ENCODE results near the gene ZDHHC18.

The ZDHHC18 gene

DNA sequence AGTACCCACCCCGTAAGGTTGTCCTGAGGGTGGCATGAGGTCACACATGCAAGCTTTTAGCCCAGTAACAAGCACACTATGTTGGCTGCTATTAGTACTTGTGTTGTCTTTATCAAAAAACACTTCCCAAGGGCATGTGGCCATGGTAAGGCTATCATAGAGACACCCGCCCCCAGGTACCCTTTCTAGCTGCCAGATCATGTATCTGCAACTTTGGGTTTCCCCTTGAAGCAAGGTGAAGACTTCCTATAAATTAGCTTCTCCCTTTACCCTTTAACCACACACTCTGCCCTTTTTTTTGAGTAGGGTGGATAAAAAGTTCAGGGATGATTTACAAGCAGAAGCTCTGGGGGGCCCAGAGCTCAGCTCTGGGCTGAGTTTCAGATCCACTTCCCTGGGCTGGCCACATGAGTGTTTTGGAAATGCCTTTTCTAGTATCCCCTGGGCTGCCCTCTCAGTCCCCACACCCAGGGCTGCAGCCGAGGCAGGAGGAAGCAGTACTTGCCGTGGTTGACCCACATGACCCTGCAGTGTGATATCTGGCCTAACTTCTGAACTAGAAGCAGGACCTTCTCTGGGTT lies 2.0 kb downstream of the ZDHHC18 start:
- Histone ChIP-seq H3K4me1 (ENCODE audit: low read length) (peaks cover 44% of the 10 kb centered on the region), H3K79me2 (ENCODE audit: low read length) (peaks cover 65% of the 10 kb centered on the region), H3K4me2 (ENCODE audit: low read depth, low read length) (peak overlapping the region; percentile 56), H3K4me3 (ENCODE audit: low read length) (peak overlapping the region; percentile 43; the same call in 1 of the 2 replicates), H4K20me1 (ENCODE audit: insufficient read depth, low read length) (no peaks in the 10 kb centered on the region), H3K9ac (ENCODE audit: low read length) (no peak overlapping the region; the same call in 1 of the 2 replicates), H3K9me3 (replicated peaks; ENCODE audit: insufficient read depth, low read length) (no peaks in the 10 kb centered on the region), H2AFZ (ENCODE audit: low read length) (no peak overlapping the region), H3K9me2 (replicated peaks; ENCODE audit: insufficient read depth, low read length) (no peaks in the 10 kb centered on the region), H3K27ac (ENCODE audit: low read length) (peak overlapping the region; percentile 33; the same call in 1 of the 2 replicates), H3K27me3 (replicated peaks; ENCODE audit: insufficient read depth, low read length) (no peaks in the 10 kb centered on the region), H3K36me3 (replicated peaks; ENCODE audit: insufficient read depth, low read length) (no peaks in the 10 kb centered on the region), H3F3A (ENCODE audit: insufficient read depth, low read length) (peaks cover 23% of the 10 kb centered on the region)
- no peak for TF ChIP-seq EZH2 (optimal IDR thresholded peaks at IDR 0.05; ENCODE audit: low read depth, low read length)
- no peak for TF ChIP-seq EZH2phosphoT487 (IDR thresholded peaks at IDR 0.05; ENCODE audit: low read length)
- TF ChIP-seq, protein P1, sequence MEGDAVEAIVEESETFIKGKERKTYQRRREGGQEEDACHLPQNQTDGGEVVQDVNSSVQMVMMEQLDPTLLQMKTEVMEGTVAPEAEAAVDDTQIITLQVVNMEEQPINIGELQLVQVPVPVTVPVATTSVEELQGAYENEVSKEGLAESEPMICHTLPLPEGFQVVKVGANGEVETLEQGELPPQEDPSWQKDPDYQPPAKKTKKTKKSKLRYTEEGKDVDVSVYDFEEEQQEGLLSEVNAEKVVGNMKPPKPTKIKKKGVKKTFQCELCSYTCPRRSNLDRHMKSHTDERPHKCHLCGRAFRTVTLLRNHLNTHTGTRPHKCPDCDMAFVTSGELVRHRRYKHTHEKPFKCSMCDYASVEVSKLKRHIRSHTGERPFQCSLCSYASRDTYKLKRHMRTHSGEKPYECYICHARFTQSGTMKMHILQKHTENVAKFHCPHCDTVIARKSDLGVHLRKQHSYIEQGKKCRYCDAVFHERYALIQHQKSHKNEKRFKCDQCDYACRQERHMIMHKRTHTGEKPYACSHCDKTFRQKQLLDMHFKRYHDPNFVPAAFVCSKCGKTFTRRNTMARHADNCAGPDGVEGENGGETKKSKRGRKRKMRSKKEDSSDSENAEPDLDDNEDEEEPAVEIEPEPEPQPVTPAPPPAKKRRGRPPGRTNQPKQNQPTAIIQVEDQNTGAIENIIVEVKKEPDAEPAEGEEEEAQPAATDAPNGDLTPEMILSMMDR (IDR thresholded peaks at IDR 0.05; ENCODE audit: low read length) = no peak
- no peak for DNase-seq

DNA sequence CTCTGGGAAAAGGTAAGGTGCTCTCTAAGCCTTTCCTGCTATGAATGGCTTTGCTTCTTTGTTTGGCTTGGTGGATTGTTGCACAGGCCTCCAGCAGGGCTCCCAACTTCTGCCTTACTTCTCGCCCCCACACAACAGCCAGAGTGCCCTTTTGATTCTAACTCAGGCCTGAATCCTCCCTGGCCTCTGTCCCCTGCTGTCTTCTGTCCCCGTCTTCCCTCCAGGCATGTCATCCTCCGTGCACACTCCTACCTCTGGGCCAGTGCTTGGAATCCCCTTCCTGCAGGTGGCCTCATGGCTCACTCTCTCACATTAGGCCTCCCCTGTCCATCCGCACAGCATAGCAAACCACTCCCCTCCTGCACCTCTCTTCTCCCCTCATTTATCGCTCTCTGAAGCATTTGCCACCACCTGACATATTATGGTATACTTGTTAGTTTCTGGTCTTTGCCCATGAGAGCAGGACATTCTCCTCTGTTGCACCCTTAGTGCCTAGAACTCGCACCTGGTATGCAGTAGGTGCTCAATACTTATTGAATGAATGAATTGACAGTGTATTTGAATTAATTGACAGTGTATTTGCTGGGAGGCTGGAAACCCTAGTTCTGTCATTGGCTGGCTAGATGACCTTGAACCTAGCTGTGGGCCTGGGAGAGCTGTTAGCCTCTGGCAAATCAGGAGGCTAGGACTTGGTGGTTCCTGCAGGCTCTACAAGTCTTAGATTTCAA lies 2.9 kb downstream of the ZDHHC18 start:
- Histone ChIP-seq H3K4me3 (ENCODE audit: low read length) (no peak overlapping the region), H3K4me1 (ENCODE audit: low read length) (peaks cover 50% of the 10 kb centered on the region), H3F3A (ENCODE audit: insufficient read depth, low read length) (peaks cover 29% of the 10 kb centered on the region), H3K4me2 (ENCODE audit: low read depth, low read length) (peak overlapping the region; percentile 56), H3K9me3 (replicated peaks; ENCODE audit: insufficient read depth, low read length) (no peaks in the 10 kb centered on the region), H3K9me2 (replicated peaks; ENCODE audit: insufficient read depth, low read length) (no peaks in the 10 kb centered on the region), H4K20me1 (ENCODE audit: insufficient read depth, low read length) (no peaks in the 10 kb centered on the region), H3K9ac (ENCODE audit: low read length) (no peak overlapping the region; the same call in 1 of the 2 replicates), H2AFZ (ENCODE audit: low read length) (no peak overlapping the region), H3K27me3 (replicated peaks; ENCODE audit: insufficient read depth, low read length) (no peaks in the 10 kb centered on the region), H3K27ac (ENCODE audit: low read length) (peak overlapping the region; percentile 33; the same call in 1 of the 2 replicates), H3K79me2 (ENCODE audit: low read length) (peaks cover 69% of the 10 kb centered on the region), H3K36me3 (replicated peaks; ENCODE audit: insufficient read depth, low read length) (no peaks in the 10 kb centered on the region)
- no peak for DNase-seq
- TF ChIP-seq, protein P1 (IDR thresholded peaks at IDR 0.05; ENCODE audit: low read length) = no peak
- no peak for TF ChIP-seq EZH2 (optimal IDR thresholded peaks at IDR 0.05; ENCODE audit: low read depth, low read length)

DNA sequence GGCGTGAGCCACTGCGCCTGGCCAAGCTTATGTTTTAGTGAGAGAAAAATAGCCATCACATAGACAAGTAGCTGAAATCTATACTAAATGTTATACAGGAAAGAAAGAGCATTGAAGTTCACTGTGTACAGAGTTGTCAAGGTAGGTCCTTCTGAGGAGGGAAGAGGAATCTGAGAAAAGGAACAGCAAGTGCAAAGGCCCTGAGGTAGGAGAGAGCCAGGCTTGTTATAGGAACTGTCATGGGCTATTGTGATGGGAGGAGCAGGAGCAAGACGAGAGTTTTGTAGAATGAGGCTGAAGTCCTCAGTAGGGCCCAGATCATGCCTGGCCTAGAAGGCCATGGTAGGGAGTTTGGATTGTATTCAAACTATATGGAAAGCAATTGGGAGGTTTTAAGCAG lies 4.6 kb downstream of the ZDHHC18 start:
- H3K27me3 ChIP-seq (replicated peaks; ENCODE audit: insufficient read depth, low read length) = no peaks in the 10 kb centered on the region
- no peak for DNase-seq
- H3K4me3 ChIP-seq (ENCODE audit: low read length) = no peak overlapping the region
- H3K9me2 ChIP-seq (replicated peaks; ENCODE audit: insufficient read depth, low read length) = no peaks in the 10 kb centered on the region
- H3K9ac ChIP-seq (ENCODE audit: low read length) = no peak overlapping the region
- no peaks in the 10 kb centered on the region for H3K36me3 ChIP-seq (replicated peaks; ENCODE audit: insufficient read depth, low read length)
- TF ChIP-seq EZH2phosphoT487 (IDR thresholded peaks at IDR 0.05; ENCODE audit: low read length) (no peak), EZH2 (optimal IDR thresholded peaks at IDR 0.05; ENCODE audit: low read depth, low read length) (no peak)
- TF ChIP-seq, protein P1 (IDR thresholded peaks at IDR 0.05; ENCODE audit: low read length) = no peak
- no peak overlapping the region for H3K27ac ChIP-seq (ENCODE audit: low read length)
- no peaks in the 10 kb centered on the region for H3K9me3 ChIP-seq (replicated peaks; ENCODE audit: insufficient read depth, low read length)
- H3K79me2 ChIP-seq (ENCODE audit: low read length) = peaks cover 83% of the 10 kb centered on the region
- peaks cover 31% of the 10 kb centered on the region for H3F3A ChIP-seq (ENCODE audit: insufficient read depth, low read length)
- no peak overlapping the region for H3K4me2 ChIP-seq (ENCODE audit: low read depth, low read length)
- no peak overlapping the region for H2AFZ ChIP-seq (ENCODE audit: low read length)
- no peaks in the 10 kb centered on the region for H4K20me1 ChIP-seq (ENCODE audit: insufficient read depth, low read length)
- peaks cover 50% of the 10 kb centered on the region for H3K4me1 ChIP-seq (ENCODE audit: low read length)
